ENCODE data around the gene GRIP2.
"Not testable (repeated sequence)": the region's sequence is repeated elsewhere in the genome, so short reads cannot be mapped to it uniquely, and the experiment has no call there.

GRIP2 gene

GRCh38 chr3:14520967-14521366 is 19.2 kb downstream of the GRIP2 start:
- no peak for DNase-seq (ENCODE audit: low read depth, low spot score)

- DNase-seq (ENCODE audit: low read depth, low spot score), result no peak
Measured at GRCh38 chr3:14520149-14520548, 20.0 kb downstream of the GRIP2 start.

- DNase-seq (ENCODE audit: low read depth, low spot score), result no peak
Measured at GRCh38 chr3:14519406-14519805, 20.7 kb downstream of the GRIP2 start.

GRCh38 chr3:14518893-14519292 is 21.2 kb downstream of the GRIP2 start:
- no peak for DNase-seq (ENCODE audit: low read depth, low spot score)

- no peak for DNase-seq (ENCODE audit: low read depth, low spot score)
Measured at GRCh38 chr3:14518432-14518802, 21.7 kb downstream of the GRIP2 start.

GRCh38 chr3:14517601-14518431 is 22.3 kb downstream of the GRIP2 start:
- no peak for DNase-seq (ENCODE audit: low read depth, low spot score)

- no peak for DNase-seq (ENCODE audit: low read depth, low spot score)
Measured at GRCh38 chr3:14516738-14517345, 23.3 kb downstream of the GRIP2 start.

- DNase-seq (ENCODE audit: low read depth, low spot score), result not testable (repeated sequence)
Measured at GRCh38 chr3:14515526-14515925, 24.6 kb downstream of the GRIP2 start.

- no peak for DNase-seq (ENCODE audit: low read depth, low spot score)
Measured at GRCh38 chr3:14514323-14514720, 25.8 kb downstream of the GRIP2 start.

- no peak for DNase-seq (ENCODE audit: low read depth, low spot score)
Measured at GRCh38 chr3:14513566-14514322, 26.4 kb downstream of the GRIP2 start.

GRCh38 chr3:14512942-14513327 is 27.2 kb downstream of the GRIP2 start:
- DNase-seq (ENCODE audit: low read depth, low spot score), result no peak

- DNase-seq (ENCODE audit: low read depth, low spot score), result no peak
Measured at GRCh38 chr3:14512281-14512941, 27.7 kb downstream of the GRIP2 start.

GRCh38 chr3:14511623-14512280 is 28.4 kb downstream of the GRIP2 start:
- no peak for DNase-seq (ENCODE audit: low read depth, low spot score)

- no peak for DNase-seq (ENCODE audit: low read depth, low spot score)
Measured at GRCh38 chr3:14510838-14511622, 29.1 kb downstream of the GRIP2 start.

GRCh38 chr3:14509796-14510100 is 30.4 kb downstream of the GRIP2 start:
- no peak for DNase-seq (ENCODE audit: low read depth, low spot score)

GRCh38 chr3:14508966-14509795 is 31.0 kb downstream of the GRIP2 start:
- DNase-seq (ENCODE audit: low read depth, low spot score), result no peak

GRCh38 chr3:14508505-14508819 is 31.7 kb downstream of the GRIP2 start:
- no peak for DNase-seq (ENCODE audit: low read depth, low spot score)

GRCh38 chr3:14507757-14508504 is 32.2 kb downstream of the GRIP2 start:
- no peak for DNase-seq (ENCODE audit: low read depth, low spot score)

GRCh38 chr3:14507305-14507741 is 32.8 kb downstream of the GRIP2 start:
- DNase-seq (ENCODE audit: low read depth, low spot score), result no peak

Measured in smooth muscle cell of the brain vasculature (primary cell).